Inflammatory macrophage treated with lipopolysaccharide for 1 hour (primary cell): ENCODE measurements around the gene DENND5A.

Experiments used
- DNase-seq, 2 donors: peaks; one replicate each; pipeline ENCODE4 v3.0.0-alpha.2; 2020 to 2022

The DENND5A gene

DNA sequence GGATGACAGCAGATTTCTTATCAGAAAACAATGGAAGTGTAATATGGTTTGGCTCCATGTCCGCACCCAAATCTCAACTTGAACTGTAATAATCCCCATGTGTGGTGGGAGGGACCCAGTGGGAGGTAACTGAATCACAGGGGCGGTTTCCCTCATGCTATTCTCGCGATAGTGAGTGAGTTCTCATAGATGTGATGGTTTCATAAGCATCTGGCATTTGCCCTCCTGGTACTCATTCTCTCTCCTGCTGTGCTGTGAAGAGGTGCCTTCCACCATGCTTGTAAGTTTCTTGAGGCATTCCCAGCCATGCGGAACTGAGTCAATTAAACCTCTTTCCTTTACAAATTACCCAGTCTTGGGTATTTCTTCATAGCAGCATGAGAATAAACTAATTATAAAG, 92.8 kb downstream of the DENND5A start:
- peak in 1 of 2 donors; percentile 29 for DNase-seq

DNA sequence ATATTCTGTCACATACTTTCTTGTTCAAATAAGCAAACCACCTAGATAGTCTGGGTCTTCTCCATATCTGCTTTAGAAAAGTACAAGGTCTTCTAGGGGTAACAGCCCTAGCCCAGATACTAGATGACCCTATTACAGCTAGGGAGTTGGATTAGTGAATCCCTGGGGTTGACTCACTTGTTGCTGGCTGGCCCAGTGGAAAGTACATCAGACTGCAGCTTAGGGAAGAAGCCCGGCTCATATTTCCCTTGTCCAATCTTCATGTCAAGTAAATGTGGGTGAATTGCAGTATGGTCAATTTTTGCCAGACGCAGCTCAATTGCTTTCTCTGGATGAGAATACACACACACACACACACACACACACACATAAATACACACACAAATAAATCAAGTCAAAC, 94.7 kb downstream of the DENND5A start:
- peak in 1 of 2 donors; percentile 17 for DNase-seq

DNA sequence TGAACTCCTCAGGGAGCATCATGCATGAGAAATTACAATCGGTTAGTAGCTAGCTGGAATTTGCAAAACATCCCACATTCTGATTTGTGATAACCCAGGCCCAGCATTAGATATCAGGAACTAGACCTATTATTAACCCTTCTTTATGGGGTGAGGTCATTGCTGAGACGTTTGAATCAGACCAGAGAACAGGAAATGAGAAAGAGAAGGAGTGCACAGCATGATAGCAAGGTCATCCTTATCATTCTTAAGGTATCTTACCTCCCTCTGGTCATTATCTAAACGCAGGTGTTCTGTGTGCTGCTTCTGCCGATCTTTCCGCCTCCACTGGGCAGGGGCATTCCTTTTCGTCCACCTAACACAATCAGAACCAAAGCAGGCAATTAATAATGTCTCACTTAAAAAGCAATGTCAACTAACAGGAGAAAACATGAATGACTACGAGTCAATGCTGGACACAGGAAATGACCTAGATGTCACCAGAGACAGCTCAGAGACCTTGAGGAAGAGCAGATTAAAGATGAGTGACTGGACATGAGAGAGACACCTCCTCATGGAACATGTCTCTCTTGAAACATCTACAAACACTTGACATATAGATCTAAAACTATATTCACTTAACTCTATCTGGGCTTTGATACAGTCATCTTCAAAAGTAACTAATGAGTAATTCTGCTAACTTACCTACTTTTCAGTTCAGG, 95.4 kb downstream of the DENND5A start:
- DNase-seq = peak in 1 of 2 donors; percentile 32

DNA sequence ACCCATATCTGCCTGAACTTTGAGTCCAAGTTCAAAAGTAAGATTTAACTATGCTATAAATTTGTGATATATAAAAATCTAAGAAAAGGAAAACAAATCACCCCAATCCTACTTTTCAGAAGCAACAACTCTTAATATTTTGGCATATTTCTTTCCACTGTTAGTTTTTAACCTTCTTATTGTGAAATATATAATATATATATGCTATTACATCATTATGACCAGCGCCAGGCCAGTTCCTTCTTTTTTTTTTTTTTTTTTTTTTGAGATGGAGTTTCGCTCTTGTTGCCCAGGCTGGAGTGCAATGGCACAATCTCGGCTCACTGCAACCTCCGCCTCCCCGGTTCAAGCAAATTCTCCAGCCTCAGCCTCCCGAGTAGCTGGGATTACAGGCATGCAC, 103.2 kb downstream of the DENND5A start:
- DNase-seq = peak; percentile 57 to 61

DNA sequence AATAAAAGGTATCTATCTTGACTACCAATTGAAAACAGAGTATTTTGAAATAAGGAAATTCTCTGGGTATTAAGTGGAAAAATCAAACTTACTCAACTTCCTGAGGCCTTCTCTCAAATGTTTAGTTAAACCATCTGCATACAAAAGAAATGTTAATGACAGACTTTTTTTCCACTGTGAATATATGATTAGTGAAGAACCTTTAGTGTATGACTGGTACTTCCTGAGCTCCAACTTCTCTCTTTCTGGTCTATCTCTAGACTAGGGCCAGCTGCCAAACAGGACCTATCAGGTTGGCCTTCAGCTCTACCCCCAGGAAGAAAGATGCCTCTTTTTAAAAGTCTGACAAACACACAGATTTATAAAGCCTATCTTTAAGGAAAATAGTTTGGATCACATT, 105.0 kb downstream of the DENND5A start:
- DNase-seq = peak; percentile 78 to 85

DNA sequence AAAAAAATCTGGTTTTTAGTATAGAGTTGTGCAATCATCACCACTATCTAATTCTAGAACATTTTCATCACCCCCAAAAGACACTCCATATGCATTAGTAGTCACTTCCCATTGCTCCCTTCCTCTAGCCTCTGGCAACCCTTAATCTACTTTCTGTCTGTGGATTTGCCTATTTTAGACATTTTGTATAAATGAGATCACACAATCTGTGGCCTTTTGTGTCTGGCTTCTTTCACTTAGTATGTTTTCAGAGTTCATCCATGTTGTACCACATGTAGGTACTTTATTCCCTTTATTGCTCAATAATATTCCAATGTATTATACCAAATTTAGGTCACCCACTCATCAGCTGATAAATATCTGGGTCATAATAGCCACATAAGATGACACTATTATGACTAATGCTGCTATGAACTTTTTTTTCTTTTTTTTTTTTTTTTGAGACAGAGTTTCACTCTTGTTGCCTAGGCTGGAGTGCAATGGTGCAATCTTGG, 106.2 kb downstream of the DENND5A start:
- peak; percentile 75 to 90 for DNase-seq

DNA sequence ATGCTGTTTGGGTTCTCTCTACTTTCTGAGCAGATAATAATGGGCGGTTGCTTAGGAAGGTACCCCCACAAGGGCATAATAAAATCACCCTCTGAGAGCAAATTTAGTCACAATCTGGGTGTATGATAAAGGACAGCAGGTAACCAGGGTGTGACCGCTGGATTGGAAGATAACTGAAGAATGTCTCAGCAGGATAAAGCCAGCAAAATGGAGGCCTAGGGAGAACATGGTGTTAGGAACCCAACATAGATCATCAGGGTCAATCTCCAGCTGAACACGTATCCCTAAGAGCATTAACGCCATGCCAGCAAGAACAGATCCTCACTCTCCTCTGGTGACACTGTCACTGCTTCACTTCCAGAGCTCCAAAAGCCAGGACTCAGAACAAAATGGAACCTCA, 109.2 kb downstream of the DENND5A start:
- DNase-seq = no peak

DNA sequence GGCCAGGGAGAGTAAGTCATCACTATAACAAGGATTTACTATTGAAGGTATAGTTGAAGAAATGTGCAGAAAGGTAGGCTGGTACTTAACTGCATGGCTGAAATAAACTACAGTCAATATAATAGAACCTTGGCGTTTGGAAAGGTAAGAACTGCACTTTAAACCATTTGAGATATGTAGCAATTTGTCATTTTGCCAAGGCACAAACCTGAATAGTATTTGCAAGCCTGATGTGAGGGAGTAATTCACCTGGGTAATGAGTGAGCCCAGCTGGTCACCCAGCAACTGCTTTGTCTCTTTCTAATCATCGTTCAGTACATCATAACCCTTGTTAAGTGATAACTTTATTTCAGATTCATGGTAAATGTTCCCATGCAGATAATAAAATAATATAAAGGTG, 111.5 kb downstream of the DENND5A start:
- no peak for DNase-seq

DNA sequence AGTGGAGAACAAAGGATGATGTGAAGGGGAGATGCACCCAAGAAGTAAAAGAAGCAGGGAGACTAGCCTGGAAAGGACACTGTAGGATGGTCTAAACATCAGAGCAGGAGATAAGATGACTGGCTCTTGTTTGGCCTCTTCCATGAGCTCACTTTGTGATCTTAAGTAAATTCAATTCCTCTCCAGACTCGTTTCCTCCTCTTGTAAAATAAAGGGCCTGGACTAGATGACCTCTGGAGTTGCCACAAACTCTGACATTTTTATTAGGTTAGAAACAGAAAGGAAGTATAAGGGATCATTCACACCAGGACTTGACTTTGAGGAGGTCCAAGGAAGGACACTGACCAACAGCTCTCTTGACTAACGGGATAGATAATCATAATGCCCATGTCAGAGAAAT, 113.5 kb downstream of the DENND5A start:
- DNase-seq = no peak

DNA sequence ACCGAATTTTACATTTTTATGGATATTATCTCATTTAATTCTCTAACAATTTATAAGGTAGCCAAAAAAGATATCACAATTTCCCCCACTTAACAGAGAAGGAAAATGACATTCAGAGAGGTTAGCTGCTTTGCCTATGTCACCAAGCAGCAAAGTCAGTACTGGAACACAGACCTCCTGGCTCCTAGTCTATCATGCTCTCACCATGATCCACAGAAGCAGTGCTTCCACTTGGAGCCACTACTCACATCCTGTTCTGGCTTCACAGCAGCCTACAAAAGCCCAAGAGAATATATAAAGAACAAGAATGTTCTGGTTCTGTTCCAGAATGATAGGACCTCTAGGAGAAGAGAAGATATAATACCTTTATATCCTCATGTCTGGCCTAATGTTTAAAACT, 114.2 kb downstream of the DENND5A start:
- no peak for DNase-seq

DNA sequence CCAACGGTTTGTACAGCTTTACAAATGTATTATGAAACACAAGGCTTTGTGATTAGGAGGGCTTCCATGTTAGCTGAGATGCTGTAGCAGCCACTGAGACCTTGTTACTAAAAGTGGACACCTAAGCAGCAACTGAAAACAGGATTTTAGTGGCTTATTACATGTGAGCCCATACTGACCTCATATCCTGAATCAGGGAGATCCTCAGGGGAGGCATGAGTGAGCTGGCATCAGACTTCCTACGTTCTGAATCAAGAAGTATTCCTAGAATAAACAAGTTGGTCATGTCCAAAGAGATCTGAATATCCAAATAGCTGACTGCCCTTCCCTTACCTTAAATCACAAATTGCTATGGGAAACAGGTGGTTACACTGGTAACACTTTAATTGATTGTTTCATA, 114.6 kb downstream of the DENND5A start:
- no peak for DNase-seq

DNA sequence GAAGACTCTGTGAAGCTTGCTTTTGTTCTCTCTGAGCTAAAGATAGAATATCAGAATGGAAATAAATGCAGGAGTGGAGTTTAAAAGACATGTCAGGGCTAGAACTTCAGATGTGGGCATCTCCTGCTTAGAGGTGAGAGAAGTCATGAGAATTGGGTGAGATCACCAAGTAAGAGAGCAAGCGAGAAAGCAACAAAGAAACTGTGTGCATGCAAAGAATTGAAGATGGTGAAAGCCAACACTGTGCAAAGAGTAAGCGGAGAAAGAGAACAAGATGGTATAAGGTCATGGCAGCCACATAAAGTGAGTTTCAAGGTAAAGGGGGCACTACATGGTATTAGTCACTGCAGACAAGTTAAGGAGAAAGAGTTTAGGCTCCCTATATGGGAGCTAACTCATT, 116.4 kb downstream of the DENND5A start:
- no peak for DNase-seq

DNA sequence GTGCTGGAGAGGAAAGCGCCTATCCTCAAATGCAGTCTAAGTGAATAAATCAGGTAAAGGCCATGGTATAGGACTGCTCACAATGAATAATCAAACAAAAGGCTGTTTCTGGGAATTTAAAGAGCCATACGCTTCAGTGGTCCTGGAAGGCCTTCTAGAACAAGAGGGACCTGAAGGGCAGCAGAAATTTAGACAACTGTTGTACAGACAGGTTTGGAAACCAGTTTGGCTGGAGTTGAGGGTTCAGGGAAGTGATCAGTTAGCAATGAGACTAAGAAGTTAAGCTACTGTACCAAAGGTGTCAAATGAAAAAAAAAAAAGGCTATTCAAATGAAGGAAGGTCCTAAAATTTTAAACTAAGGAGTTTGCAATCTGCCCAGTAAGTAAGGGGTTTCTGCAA, 117.1 kb downstream of the DENND5A start:
- DNase-seq = no peak

DNA sequence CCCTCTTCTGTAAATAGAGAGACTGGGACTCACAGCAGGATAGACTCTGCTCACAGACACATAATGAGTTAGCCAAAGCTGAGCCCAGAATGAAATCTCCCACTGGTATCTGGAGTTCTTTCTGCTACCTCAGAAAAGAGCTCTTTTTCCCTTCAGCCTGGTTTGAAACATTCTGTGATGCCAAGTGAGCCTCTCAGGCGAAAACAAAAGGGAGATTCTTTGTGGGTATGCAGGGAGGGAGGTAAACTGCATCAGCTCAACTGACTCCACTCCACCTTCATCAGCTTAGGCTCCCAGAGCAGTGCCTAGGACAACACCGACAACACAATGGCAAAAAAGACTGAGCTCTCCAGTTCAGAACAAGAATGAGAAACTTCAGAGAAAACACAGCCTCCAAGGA, 118.7 kb downstream of the DENND5A start:
- no peak for DNase-seq

DNA sequence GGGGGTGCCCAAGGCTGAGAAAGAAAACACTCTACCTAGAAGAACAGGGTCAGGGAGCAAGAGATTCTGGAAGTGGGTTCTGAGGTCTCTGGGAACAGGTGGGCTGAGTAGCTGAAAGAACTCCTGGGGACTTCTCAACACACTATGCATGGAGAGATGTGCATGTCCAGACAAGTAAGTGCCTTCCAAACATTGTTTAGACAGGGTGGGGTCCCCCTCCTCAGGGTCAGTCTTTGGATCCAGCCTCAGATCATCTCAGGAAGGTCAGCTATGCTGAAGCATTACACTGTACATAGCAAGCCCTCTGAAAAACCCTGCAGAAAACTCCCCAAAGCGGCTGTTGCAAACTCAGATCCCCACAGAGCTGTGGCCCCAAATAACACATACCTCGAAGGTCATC, 119.9 kb downstream of the DENND5A start:
- no peak for DNase-seq

DNA sequence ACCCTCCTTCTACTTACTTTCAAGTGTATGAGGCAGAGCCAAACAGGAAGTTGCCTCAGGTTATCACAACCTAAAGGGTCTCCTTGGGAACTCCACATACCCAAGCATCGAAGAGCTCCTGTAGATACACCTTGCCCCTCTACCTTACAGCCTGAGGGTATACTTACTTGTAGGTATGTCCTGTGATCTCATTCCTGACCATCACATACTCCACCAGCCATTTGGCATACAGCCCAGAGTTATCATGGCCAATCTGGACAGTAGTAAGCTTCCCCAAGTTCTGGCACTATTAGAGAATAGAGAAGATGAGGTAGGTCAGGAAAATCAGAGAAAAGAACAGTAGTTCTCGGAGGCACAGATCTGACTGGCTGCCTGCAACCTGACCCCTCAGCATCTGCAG, 120.3 kb downstream of the DENND5A start:
- no peak for DNase-seq

DNA sequence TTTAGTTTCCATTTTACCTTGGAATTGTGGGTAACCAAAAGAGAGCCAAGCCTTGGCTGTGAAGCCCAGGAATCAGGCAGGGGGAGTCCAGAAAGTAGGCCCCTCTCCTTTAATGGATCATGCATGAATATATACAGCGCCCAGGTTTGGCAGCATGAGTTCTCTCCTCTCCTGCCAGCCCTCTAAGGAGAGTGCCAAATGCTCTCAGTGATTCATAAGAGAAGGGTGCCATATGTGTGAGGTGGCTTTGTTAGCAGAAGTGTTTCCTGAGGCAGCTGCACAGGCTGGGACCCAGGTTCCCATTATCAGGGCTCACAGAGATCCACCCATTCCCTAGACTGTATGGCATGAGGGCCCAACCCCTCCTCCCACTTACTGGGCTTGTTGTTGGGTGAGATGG, 121.4 kb downstream of the DENND5A start:
- DNase-seq = no peak

DNA sequence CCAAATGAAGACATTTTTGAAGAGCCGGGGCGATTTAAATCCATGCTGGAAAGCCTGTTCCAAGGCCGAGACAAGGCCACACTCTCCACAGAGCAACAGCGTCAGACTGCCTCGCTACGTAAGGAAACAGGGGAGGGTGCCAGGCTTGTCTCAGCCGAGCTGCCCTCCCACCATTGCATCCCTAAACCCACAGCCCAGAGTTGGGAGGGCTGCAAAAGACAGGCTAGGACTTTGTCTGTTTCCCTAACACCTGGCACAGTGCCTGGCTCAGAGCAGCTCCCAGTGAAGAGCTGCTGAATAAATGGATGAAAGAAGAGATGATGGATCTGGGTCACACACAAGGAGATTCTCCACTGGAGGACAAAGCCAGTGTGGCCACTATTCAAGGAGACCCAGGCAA, 122.4 kb downstream of the DENND5A start:
- no peak for DNase-seq

DNA sequence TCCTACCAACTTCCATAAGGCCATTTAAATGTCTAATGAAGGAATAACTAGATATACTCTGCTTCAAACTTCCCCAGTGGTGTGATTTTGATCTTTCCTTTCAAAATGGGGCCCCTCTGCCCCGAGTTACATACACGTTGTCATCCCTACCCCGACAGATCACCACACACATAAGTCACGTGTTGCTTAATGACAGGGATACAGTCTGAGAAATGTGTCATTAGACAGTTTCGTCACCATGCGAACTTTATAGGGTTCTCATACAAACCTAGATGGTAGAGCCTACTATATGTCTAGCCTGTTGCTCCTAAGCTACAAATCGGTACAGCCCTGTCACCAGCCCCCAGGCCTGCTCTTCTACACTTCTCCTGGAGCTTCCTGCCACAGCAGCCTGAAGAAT, 124.0 kb downstream of the DENND5A start:
- peak; percentile 47 to 55 for DNase-seq

DNA sequence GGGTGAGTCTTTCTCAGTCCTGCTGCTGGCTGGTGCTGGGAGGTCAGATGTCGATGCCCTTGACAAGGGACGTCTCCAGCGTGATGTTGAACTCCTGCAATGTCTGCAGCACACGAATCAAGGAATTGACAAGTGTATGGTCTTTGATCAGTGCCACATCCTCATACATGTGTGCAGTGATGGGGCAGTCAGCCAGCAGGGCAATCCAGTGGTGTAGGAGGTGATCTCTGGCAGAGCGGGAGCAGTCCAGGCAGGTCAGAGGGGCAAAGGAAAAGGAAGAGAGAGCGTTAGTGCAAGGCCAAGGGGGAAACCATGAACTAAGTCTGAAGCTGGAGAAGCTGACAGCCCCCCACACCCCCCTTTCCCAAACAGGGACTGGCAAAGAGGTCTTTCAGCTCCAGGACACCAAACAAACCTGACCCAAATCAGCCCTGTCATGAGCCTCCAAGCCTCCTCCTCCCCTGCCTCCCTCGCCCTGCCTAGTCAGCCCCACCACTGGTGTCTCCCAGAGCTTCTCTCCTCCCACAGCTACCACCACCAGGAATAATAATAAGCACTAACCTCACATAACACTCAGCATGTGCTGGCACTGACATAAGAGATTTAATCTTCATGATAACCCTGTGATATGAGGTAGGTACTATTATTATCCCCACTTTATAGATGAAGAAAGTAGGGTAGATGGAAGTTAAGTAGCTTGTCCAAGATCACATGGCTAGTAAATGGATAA, 125.4 kb downstream of the DENND5A start:
- DNase-seq = no peak

DNA sequence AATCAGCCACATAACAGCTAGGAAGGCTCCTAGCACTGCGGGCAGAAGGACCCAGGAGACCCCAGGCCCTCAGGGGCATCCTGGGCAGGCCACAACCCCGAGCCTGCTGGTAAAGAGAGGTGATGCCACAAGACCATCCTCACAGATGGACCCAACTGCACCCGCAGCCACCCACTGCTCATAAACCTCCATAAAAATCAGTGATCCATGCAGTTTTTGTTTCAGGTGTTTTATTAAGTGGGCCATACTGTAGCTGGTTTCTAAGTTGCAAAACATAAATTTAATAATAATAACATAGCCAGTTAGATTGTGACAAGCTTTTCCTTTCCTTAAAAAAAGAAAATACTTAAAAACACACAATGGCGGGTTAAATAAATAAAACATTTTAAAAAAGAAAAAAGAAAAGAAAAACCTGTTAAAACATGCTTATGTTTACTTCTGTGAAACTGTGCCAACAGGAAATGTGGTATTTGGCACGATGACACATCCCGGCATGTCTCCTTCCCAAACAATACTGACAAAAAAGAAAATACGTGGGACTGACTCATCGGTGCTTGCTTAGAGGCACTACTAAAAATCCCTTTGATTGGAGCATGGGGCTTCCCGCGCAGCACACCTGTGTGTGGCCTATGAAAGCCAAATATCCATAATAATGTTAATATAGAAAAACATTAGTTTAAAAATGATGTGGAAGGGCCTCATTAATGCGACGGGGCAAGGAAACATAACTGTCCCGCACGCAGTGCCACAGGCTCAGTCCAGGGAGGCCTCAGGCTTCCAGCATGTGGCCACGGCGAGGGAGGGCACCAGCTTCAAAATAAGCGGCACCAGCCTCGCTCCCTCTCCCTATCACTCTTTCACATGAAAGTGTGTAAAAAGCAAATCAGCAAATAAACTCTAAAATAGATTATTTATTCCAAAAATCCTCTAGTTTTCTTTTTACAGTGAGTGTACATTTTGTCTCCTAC, 126.3 kb downstream of the DENND5A start:
- DNase-seq = peak; percentile 48 to 56

DNA sequence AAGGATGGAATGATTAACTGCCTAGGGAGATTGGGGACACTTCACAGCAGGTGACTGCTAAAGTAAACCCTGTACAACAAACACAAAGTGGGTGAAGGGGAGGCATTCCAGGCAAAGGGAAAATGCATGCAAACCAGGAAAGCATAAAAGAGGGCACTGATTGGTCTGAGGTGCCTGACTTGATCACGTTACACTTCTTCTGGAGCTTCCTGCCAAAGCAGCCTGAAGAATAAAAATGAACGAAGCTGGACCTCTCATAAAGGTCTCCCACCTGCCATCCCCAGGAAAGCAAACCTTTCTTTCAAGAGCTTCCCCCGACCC, 127.1 kb downstream of the DENND5A start:
- DNase-seq = no peak
